Liver (tissue), 9 donors: ENCODE measurements around the gene P4HA1. TPM values are rescaled to one million over a fixed set of nuclear protein-coding genes. Genes with fewer than 3 reads are reported as not detected.

Experiments used
- DNase-seq: peaks from one replicate; pipeline ENCODE4 v3.0.0-alpha.2; 2017; ENCODE audit warnings: low spot score
- H3K27ac ChIP-seq, 2 donors: one replicate each; pipeline ENCODE4 v1.7.0; 2013; ENCODE audit warnings: inconsistent platforms in 2 of 2, low read length in 2 of 2, control low read depth in 1 of 2, low read depth in 1 of 2, mild to moderate bottlenecking in 1 of 2
- H3K27me3 ChIP-seq, 4 donors: one replicate each; pipeline versions ENCODE4 v1.6.1 to v1.7.0; 2013; ENCODE audit warnings: low read length in 3 of 4, inconsistent platforms in 1 of 4, mild to moderate bottlenecking in 1 of 4, moderate library complexity in 1 of 4; ENCODE audit not compliant: control insufficient read depth in 4 of 4, insufficient read depth in 4 of 4
- H3K36me3 ChIP-seq, 4 donors: one replicate each; pipeline versions ENCODE4 v1.6.1 to v1.7.0; 2013; ENCODE audit warnings: low read length in 3 of 4, mild to moderate bottlenecking in 3 of 4, low read depth in 1 of 4, moderate library complexity in 1 of 4; ENCODE audit not compliant: control insufficient read depth in 4 of 4, insufficient read depth in 3 of 4
- H3K4me1 ChIP-seq, 4 donors: one replicate each; pipeline versions ENCODE4 v1.6.1 to v1.7.0; 2013; ENCODE audit warnings: low read length in 3 of 4, mild to moderate bottlenecking in 3 of 4, moderate library complexity in 1 of 4; ENCODE audit not compliant: control insufficient read depth in 4 of 4, insufficient read depth in 4 of 4
- H3K4me3 ChIP-seq, 3 donors: one replicate each; pipeline versions ENCODE4 v1.6.1 to v1.7.0; 2013; ENCODE audit warnings: low read length in 3 of 3, control low read depth in 1 of 3, low read depth in 1 of 3, mild to moderate bottlenecking in 1 of 3
- H3K9ac ChIP-seq, 2 donors: one replicate each; pipeline ENCODE4 v1.7.0; 2013; ENCODE audit warnings: low read length in 2 of 2, mild to moderate bottlenecking in 2 of 2, moderate library complexity in 2 of 2, control low read depth in 1 of 2, low read depth in 1 of 2
- H3K9me3 ChIP-seq, 4 donors: one replicate each; pipeline versions ENCODE4 v1.6.1 to v1.7.0; 2013; ENCODE audit warnings: low read length in 3 of 4; ENCODE audit not compliant: control insufficient read depth in 4 of 4
- ATF3 ChIP-seq: IDR thresholded peaks from 2 replicates; pipeline ENCODE4 v1.6.1; 2016; ENCODE audit warnings: antibody characterized with exemption
- CTCF ChIP-seq: fragments of 150-350 bp; IDR thresholded peaks from 2 replicates; pipeline ENCODE4 v1.5.1; 2017; ENCODE audit warnings: improper control_type of control experiment, low read depth, low read length; ENCODE audit not compliant: missing input control
- EGR1 ChIP-seq, 2 donors: IDR thresholded peaks; 2 replicates each; pipeline ENCODE4 v1.6.1; 2016 to 2018; ENCODE audit warnings: antibody characterized with exemption in 2 of 2, low read depth in 2 of 2
- FOXA1 ChIP-seq: IDR thresholded peaks from 2 replicates; pipeline ENCODE4 v1.6.1; 2016; ENCODE audit warnings: antibody characterized with exemption
- FOXA2 ChIP-seq: IDR thresholded peaks from 2 replicates; pipeline ENCODE4 v1.6.1; 2016; ENCODE audit warnings: antibody characterized with exemption
- GABPA ChIP-seq, 2 donors: IDR thresholded peaks in 1 of 2; conservative IDR thresholded peaks in 1 of 2; 2 replicates each; pipeline ENCODE4 v1.6.1; 2016; ENCODE audit warnings: antibody characterized with exemption in 2 of 2, mild to moderate bottlenecking in 1 of 2, moderate library complexity in 1 of 2
- HNF4A ChIP-seq, 2 donors: conservative IDR thresholded peaks; 2 replicates each; pipeline ENCODE4 v1.6.1; 2016; ENCODE audit warnings: antibody characterized with exemption in 2 of 2, mild to moderate bottlenecking in 2 of 2
- HNF4G ChIP-seq: IDR thresholded peaks from 2 replicates; pipeline ENCODE4 v1.6.1; 2016; ENCODE audit warnings: antibody characterized with exemption
- JUND ChIP-seq, 2 donors: IDR thresholded peaks; 2 replicates each; pipeline ENCODE4 v1.6.1; 2016; ENCODE audit warnings: antibody characterized with exemption in 2 of 2
- RAD21 ChIP-seq, 2 donors: IDR thresholded peaks; 2 replicates each; pipeline ENCODE4 v1.6.1; 2016; ENCODE audit warnings: antibody characterized with exemption in 2 of 2, mild to moderate bottlenecking in 2 of 2
- RXRA ChIP-seq, 2 donors: IDR thresholded peaks; 2 replicates each; pipeline ENCODE4 v1.6.1; 2017 to 2018; ENCODE audit warnings: antibody characterized with exemption in 2 of 2, mild to moderate bottlenecking in 1 of 2
- SP1 ChIP-seq: IDR thresholded peaks from 2 replicates; pipeline ENCODE4 v1.6.1; 2018; ENCODE audit warnings: antibody characterized with exemption, mild to moderate bottlenecking
- TAF1 ChIP-seq: conservative IDR thresholded peaks from 2 replicates; pipeline ENCODE4 v1.6.1; 2016; ENCODE audit warnings: antibody characterized with exemption, mild to moderate bottlenecking
- YY1 ChIP-seq: IDR thresholded peaks from 2 replicates; pipeline ENCODE4 v1.6.1; 2016; ENCODE audit warnings: antibody characterized with exemption, mild to moderate bottlenecking
- ZBTB33 ChIP-seq: IDR thresholded peaks from 2 replicates; pipeline ENCODE4 v1.6.1; 2016; ENCODE audit warnings: antibody characterized with exemption
- WGBS: extraction: QIAGEN DNeasy Blood & Tissue Kit; methylation state at CpG from one replicate; pipeline ENCODE4 v1.1.7; 2013; 5-methylcytosine and 5-hydroxymethylcytosine counted together
- polyA plus RNA-seq, 2 donors: library from polyadenylated mRNA; stranded (reverse) in 1 of 2; unstranded in 1 of 2; fragments of 200-250 nt in 1 of 2; fragments of >200 nt in 1 of 2; fragmentation: Nextera tagmentation in 1 of 2; extraction: Ambion mirVana in 1 of 2; gene quantifications; one replicate each; pipeline versions ENCODE4 v1.2.1 to v1.2.3, GENCODE V29; 2013 to 2015
- total RNA-seq, 2 donors: library from RNA; depleted of rRNA; stranded (reverse); fragments of >200 nt; gene quantifications; one replicate each; pipeline ENCODE4 v1.2.3, GENCODE V29; 2014
- TF ChIP-seq, protein P1 (sequence below): IDR thresholded peaks from 2 replicates; pipeline ENCODE4 v1.6.1; 2016; ENCODE audit warnings: antibody characterized with exemption
- TF ChIP-seq, protein P2 (sequence below): IDR thresholded peaks from 2 replicates; pipeline ENCODE4 v1.6.1; 2016; ENCODE audit warnings: antibody characterized with exemption, mild to moderate bottlenecking
- donor health status: healthy.
- donor health status: healthy.
- donor health status: healthy.
- donor health status: healthy.
- donor health status: healthy.

P4HA1 gene
- total and polyA plus RNA-seq, 4 donors, result 6.1 to 63.7 (median 23.7) TPM

DNA sequence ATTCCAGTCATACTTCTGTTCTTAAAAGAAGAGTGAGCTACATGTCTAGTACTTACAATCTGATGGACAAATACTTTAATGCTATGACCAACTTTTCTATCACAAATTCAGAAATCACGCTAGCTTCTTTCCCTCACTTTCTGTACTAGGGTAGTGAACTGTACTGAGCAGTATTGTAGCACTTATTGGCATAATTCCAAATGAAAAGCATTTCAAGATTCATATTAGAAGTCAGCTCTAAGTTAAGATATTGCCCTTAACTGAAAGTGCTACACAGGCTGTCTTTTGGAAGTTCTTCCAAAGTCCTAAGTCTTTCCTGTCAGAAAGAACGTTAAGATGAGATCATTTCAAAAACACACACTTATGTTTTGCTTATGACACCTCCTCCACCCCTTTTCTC is 13.4 kb downstream of the P4HA1 start:
- Histone ChIP-seq H3K9ac (no peak overlapping the region), H3K4me3 (no peak overlapping the region), H3K27ac (no peak overlapping the region), H3K27me3 (no peaks in the 10 kb centered on the region), H3K9me3 (no peaks in the 10 kb centered on the region), H3K36me3 (no peaks in the 10 kb centered on the region), H3K4me1 (peaks cover 0 to 11% (median 0%) of the 10 kb centered on the region in 4 donors)
- no peak for DNase-seq
- 54% methylated on average over 2 of the region's 2 CpGs for WGBS
- no peak for TF ChIP-seq ATF3
- no peak for TF ChIP-seq FOXA1
- no peak for TF ChIP-seq ZBTB33
- TF ChIP-seq GABPA (IDR thresholded peaks at IDR 0.05 in 1 of 2, conservative IDR thresholded peaks at IDR 0.05 in 1 of 2), result no peak
- TF ChIP-seq EGR1 (IDR thresholded peaks at IDR 0.05; ENCODE audit: low read depth in 2 of 2), result no peak

GRCh38 chr10:73079779-73080541 is 16.7 kb downstream of the P4HA1 start:
- Histone ChIP-seq H3K27me3 (no peaks in the 10 kb centered on the region), H3K9me3 (no peaks in the 10 kb centered on the region), H3K27ac (no peak overlapping the region), H3K4me3 (no peak overlapping the region), H3K36me3 (no peaks in the 10 kb centered on the region), H3K9ac (no peak overlapping the region), H3K4me1 (peaks cover 0 to 6% (median 0%) of the 10 kb centered on the region in 4 donors)
- no peak for TF ChIP-seq TAF1
- TF ChIP-seq JUND (IDR thresholded peaks at IDR 0.05), result no peak
- no peak for TF ChIP-seq RXRA (IDR thresholded peaks at IDR 0.05)
- TF ChIP-seq, protein P1, sequence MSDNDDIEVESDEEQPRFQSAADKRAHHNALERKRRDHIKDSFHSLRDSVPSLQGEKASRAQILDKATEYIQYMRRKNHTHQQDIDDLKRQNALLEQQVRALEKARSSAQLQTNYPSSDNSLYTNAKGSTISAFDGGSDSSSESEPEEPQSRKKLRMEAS, result no peak
- no peak for TF ChIP-seq GABPA (IDR thresholded peaks at IDR 0.05 in 1 of 2, conservative IDR thresholded peaks at IDR 0.05 in 1 of 2)
- no peak for TF ChIP-seq FOXA2
- no peak for TF ChIP-seq CTCF
- no peak for TF ChIP-seq RAD21 (IDR thresholded peaks at IDR 0.05)
- TF ChIP-seq FOXA1, result no peak
- no peak for TF ChIP-seq ATF3
- TF ChIP-seq, protein P2, sequence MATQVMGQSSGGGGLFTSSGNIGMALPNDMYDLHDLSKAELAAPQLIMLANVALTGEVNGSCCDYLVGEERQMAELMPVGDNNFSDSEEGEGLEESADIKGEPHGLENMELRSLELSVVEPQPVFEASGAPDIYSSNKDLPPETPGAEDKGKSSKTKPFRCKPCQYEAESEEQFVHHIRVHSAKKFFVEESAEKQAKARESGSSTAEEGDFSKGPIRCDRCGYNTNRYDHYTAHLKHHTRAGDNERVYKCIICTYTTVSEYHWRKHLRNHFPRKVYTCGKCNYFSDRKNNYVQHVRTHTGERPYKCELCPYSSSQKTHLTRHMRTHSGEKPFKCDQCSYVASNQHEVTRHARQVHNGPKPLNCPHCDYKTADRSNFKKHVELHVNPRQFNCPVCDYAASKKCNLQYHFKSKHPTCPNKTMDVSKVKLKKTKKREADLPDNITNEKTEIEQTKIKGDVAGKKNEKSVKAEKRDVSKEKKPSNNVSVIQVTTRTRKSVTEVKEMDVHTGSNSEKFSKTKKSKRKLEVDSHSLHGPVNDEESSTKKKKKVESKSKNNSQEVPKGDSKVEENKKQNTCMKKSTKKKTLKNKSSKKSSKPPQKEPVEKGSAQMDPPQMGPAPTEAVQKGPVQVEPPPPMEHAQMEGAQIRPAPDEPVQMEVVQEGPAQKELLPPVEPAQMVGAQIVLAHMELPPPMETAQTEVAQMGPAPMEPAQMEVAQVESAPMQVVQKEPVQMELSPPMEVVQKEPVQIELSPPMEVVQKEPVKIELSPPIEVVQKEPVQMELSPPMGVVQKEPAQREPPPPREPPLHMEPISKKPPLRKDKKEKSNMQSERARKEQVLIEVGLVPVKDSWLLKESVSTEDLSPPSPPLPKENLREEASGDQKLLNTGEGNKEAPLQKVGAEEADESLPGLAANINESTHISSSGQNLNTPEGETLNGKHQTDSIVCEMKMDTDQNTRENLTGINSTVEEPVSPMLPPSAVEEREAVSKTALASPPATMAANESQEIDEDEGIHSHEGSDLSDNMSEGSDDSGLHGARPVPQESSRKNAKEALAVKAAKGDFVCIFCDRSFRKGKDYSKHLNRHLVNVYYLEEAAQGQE, result no peak
- no peak for TF ChIP-seq YY1
- no peak for TF ChIP-seq SP1
- TF ChIP-seq ZBTB33, result no peak
- no peak for TF ChIP-seq HNF4G
- TF ChIP-seq HNF4A (conservative IDR thresholded peaks at IDR 0.05), result no peak
- 85% methylated on average over 3 of the region's 3 CpGs for WGBS
- no peak for DNase-seq
